Activated CD4-positive, alpha-beta T cell treated with anti-CD3 and anti-CD28 coated beads, Interleukin-2, amount 10 ng/mL, durations not matched to agents 24 days and 14 days (primary cell): Measurements from ENCODE around the gene SIPA1. TPM values are rescaled to one million over a fixed set of nuclear protein-coding genes. Genes with fewer than 3 reads are reported as not detected.
A peak's percentile ranks its signal among the peaks of the same experiment; 100 is the strongest.

Experiments
- DNase-seq: peaks from one replicate; pipeline ENCODE4 v3.0.0; 2022
- H3K27ac Mint-ChIP-seq: one replicate; pipeline ENCODE4 v1.8.0; 2022; ENCODE audit warnings: mild to moderate bottlenecking, mixed read lengths
- H3K27me3 Mint-ChIP-seq: one replicate; pipeline ENCODE4 v1.8.0; 2022; ENCODE audit warnings: mixed read lengths
- H3K36me3 Mint-ChIP-seq: one replicate; pipeline ENCODE4 v1.8.0; 2022; ENCODE audit warnings: low read depth, mild to moderate bottlenecking, mixed read lengths
- H3K4me1 Mint-ChIP-seq: one replicate; pipeline ENCODE4 v1.8.0; 2021; ENCODE audit warnings: mixed read lengths
- H3K4me3 Mint-ChIP-seq: one replicate; pipeline ENCODE4 v1.8.0; 2022; ENCODE audit warnings: mild to moderate bottlenecking, moderate library complexity, mixed read lengths
- H3K9me3 Mint-ChIP-seq: one replicate; pipeline ENCODE4 v1.8.0; 2021; ENCODE audit warnings: mixed read lengths
- intact Hi-C: fragments of 100-400 bp; cut with micrococcal nuclease; formaldehyde crosslinking; loops from one replicate; pipeline ENCODE4 v1.15.1; 2023
- total RNA-seq: library from RNA; stranded (reverse); gene quantifications from 2 replicates; pipeline ENCODE4 v1.2.3, GENCODE V29; 2022

The SIPA1 gene
- total RNA-seq, 1 donor from 2014 or later: 118 TPM

DNA sequence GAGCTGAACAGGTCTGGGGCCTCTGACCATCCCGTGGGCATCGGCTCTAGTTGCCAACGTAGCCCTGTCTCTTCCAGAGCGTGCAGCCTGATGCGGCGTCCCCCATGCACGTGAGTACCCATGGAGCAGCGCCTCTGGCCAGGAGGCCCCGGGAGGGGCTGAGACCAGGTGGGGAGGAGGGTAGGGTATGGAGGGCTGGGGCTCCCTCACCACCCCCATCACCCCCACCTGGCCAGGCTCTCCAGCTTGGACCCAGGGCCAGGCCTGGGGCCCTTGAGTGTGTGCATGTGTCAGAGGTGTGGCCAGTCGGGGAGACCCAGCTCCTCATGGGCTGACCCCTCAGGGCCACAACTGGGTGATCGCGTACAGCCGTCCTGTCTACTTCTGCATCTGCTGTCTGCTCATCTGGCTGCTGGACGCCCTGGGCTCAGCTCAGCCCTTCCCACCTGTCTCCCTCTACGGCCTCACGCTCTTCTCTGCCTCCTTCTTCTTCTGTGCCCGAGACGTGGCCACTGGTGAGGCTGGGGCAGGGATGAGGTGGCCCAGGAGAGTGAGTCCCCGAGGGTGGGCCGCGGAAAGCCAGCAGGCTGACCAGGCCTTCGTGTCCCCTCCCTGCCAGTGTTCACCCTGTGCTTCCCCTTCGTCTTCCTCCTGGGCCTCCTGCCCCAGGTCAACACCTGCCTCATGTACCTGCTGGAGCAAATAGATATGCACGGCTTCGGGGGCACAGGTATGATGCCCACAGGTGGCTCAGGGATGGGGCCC lies 13.9 kb upstream of the SIPA1 start:
- peaks cover 54% of the 10 kb centered on the region for H3K36me3 Mint-ChIP-seq
- H3K4me1 Mint-ChIP-seq: peaks cover 2% of the 10 kb centered on the region
- H3K27me3 Mint-ChIP-seq: no peaks in the 10 kb centered on the region
- no peak for DNase-seq
- no peak overlapping the region for H3K27ac Mint-ChIP-seq
- intact Hi-C loops: no loop called here
- H3K9me3 Mint-ChIP-seq: no peaks in the 10 kb centered on the region
- H3K4me3 Mint-ChIP-seq: no peak overlapping the region

DNA sequence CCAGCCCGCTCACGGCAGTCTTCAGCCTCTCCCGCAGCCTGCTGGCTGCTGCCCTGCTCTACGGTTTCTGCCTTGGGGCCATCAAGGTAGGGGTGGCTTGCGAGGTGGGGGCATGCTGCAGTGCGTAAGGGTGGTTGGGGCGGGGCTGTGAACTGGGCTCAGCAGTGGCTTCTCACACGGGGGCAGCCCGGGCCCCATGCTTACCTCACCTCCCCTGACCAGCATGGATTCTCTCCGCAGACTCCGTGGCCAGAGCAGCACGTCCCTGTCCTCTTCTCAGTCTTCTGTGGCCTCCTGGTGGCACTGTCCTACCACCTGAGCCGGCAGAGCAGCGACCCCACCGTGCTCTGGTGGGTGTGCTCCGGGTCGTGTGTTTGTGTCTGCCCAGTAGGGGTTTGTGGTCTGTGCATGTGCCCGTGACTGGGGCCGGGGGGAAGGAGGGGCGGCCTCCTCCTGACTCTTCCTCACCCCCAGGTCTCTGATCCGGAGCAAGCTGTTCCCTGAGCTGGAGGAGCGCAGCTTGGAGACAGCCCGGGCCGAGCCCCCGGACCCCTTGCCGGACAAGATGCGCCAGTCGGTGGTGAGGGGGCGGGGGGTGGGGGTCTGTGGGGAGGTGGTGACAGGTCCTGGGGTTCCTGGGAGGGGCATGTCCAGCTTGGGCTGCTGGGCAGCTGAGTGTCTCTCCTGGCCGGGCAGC lies 12.8 kb upstream of the SIPA1 start:
- no peak overlapping the region for H3K4me3 Mint-ChIP-seq
- peaks cover 2% of the 10 kb centered on the region for H3K4me1 Mint-ChIP-seq
- no peak for DNase-seq
- intact Hi-C loops: no loop called here
- no peaks in the 10 kb centered on the region for H3K27me3 Mint-ChIP-seq
- peaks cover 53% of the 10 kb centered on the region for H3K36me3 Mint-ChIP-seq
- no peaks in the 10 kb centered on the region for H3K9me3 Mint-ChIP-seq
- H3K27ac Mint-ChIP-seq: peak overlapping the region; percentile 25

DNA sequence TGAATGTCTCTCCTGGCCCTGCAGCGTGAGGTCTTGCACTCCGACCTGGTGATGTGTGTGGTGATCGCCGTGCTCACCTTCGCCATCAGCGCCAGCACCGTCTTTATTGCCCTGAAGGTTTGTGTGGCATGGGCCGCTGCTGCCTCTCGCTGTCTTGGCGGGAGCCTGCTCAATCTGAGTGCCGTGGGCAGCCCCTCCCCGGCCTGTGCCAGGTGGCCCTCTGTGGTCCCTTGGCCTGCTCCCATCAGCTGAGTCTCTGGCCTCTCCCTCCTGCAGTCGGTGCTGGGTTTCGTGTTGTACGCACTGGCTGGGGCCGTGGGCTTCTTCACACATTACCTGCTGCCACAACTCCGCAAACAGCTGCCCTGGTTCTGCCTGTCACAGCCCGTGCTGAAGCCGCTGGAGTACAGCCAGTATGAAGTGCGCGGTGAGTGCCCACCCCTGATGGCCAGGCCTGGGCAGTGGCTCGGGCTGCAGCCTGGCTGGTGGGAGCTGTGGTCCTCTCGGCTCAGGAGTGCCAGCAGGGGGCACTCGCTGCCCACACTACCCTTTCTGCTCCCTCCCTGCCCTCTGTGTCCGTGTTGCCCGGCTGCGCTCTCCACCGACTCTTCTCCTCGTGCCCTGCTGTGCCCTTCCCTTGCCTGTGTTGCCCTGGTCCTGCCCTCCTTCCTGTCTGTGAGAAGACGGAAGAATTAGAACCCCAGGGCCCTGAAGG lies 12.1 kb upstream of the SIPA1 start:
- Mint-ChIP-seq H3K4me1 (peaks cover 2% of the 10 kb centered on the region), H3K27ac (no peak overlapping the region), H3K4me3 (no peak overlapping the region), H3K27me3 (no peaks in the 10 kb centered on the region), H3K9me3 (no peaks in the 10 kb centered on the region), H3K36me3 (peaks cover 60% of the 10 kb centered on the region)
- DNase-seq: peak; percentile 85
- intact Hi-C loops: no loop called here

- Mint-ChIP-seq H3K27ac (no peak overlapping the region), H3K9me3 (no peaks in the 10 kb centered on the region), H3K27me3 (no peaks in the 10 kb centered on the region), H3K4me3 (no peak overlapping the region), H3K4me1 (no peaks in the 10 kb centered on the region), H3K36me3 (peaks cover 59% of the 10 kb centered on the region)
- DNase-seq: no peak
- intact Hi-C loops: no loop called here
These were observed 10.7 kb upstream of the SIPA1 start for GRCh38 chr11:65627202-65627601.

DNA sequence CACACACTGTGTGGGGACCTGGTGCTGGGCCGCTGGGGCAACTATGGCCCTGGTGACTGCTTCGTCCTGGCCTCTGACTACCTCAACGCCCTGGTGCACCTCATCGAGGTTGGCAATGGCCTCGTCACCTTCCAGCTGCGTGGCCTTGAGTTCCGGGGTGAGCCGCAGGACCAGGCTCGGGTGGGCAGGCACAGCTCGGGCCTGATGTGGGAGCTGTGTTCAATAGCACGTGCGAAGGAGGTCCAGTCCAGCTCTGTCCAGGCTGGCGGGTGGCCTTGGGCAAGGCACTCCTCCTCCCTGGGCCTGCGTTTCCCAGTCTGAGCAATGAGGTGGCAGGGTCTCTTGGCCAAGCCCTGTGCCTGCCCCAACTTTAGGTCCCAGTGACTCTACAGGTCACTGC lies 8.3 kb upstream of the SIPA1 start:
- DNase-seq: no peak
- Mint-ChIP-seq H3K27ac (no peak overlapping the region), H3K36me3 (peaks cover 50% of the 10 kb centered on the region), H3K4me1 (peaks cover 4% of the 10 kb centered on the region), H3K9me3 (no peaks in the 10 kb centered on the region), H3K4me3 (no peak overlapping the region), H3K27me3 (no peaks in the 10 kb centered on the region)
- intact Hi-C loops: no loop called here

DNA sequence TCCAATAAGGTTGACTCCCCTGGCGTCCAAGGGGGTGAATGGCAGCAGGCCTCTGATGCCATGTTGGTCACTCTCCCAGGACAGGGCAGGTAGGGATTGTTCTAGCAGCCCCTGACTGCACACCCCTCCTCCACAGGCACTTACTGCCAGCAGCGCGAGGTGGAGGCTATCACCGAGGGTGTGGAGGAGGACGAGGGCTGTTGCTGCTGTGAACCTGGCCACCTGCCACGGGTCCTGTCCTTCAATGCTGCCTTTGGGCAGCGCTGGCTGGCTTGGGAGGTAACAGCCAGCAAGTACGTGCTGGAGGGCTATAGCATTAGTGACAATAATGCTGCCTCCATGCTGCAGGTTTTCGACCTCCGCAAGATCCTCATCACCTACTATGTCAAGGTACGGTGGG lies 7.7 kb upstream of the SIPA1 start:
- H3K36me3 Mint-ChIP-seq: peaks cover 51% of the 10 kb centered on the region
- no peak overlapping the region for H3K27ac Mint-ChIP-seq
- intact Hi-C loops: no loop called here
- H3K4me3 Mint-ChIP-seq: no peak overlapping the region
- DNase-seq: no peak
- H3K4me1 Mint-ChIP-seq: peaks cover 6% of the 10 kb centered on the region
- no peaks in the 10 kb centered on the region for H3K27me3 Mint-ChIP-seq
- no peaks in the 10 kb centered on the region for H3K9me3 Mint-ChIP-seq

DNA sequence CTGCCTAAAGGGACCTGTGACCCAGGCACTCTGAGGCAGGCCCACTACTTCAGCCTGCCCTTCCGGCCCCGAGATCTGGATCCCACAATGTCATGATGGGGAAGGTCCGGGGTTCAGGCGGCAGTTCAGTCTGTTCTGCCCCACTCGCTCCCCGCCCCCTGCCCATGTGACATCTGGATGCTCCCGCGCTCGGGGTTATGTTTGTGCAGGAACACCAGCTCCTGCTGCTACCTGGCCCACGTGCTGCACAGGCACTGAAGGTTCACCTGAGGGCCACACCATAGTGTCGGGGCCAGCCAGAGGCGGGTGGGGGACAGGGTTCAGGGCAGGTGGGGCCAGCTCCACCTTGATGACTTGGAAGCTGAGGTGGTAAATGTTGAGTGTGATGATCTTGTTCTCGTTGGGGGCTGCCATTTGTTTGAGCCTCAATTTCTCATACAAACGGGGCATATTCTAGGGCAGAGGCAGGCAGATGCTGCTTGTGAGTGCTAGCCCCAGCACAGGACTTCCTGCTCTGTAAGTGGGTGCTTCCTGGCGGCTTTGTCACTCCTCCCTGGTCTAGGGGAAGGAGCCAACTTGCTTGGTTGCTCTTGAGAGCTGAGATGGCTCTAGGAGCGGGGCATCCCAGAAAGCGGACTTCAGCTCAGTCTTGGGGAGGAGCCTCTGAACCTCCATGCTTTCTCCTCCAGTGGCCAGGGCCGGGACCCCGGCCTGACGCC lies 4.4 kb upstream of the SIPA1 start:
- Mint-ChIP-seq H3K27me3 (no peaks in the 10 kb centered on the region), H3K9me3 (no peaks in the 10 kb centered on the region), H3K36me3 (peaks cover 41% of the 10 kb centered on the region), H3K4me1 (peaks cover 16% of the 10 kb centered on the region), H3K4me3 (no peak overlapping the region), H3K27ac (peak overlapping the region; percentile 69)
- peak; percentile 63 for DNase-seq
- intact Hi-C loops: no loop called here

- H3K36me3 Mint-ChIP-seq: peaks cover 37% of the 10 kb centered on the region
- no peak for DNase-seq
- no peaks in the 10 kb centered on the region for H3K27me3 Mint-ChIP-seq
- H3K27ac Mint-ChIP-seq: no peak overlapping the region
- peaks cover 16% of the 10 kb centered on the region for H3K4me1 Mint-ChIP-seq
- intact Hi-C loops: no loop called here
- H3K4me3 Mint-ChIP-seq: no peak overlapping the region
- no peaks in the 10 kb centered on the region for H3K9me3 Mint-ChIP-seq
These were observed 3.8 kb upstream of the SIPA1 start for GRCh38 chr11:65634109-65634436.

GRCh38 chr11:65634440-65634839 lies 3.5 kb upstream of the SIPA1 start:
- Mint-ChIP-seq H3K4me3 (no peak overlapping the region), H3K27me3 (no peaks in the 10 kb centered on the region)

GRCh38 chr11:65634905-65635731 lies 2.8 kb upstream of the SIPA1 start:
- H3K36me3 Mint-ChIP-seq: peaks cover 32% of the 10 kb centered on the region
- no peak overlapping the region for H3K4me3 Mint-ChIP-seq
- no peak overlapping the region for H3K27ac Mint-ChIP-seq

More at GRCh38 chr11:65634440-65634839, 3.5 kb upstream of the SIPA1 start:
- no peak for DNase-seq
- H3K4me1 Mint-ChIP-seq: peaks cover 16% of the 10 kb centered on the region
- no peaks in the 10 kb centered on the region for H3K9me3 Mint-ChIP-seq
- intact Hi-C loops: no loop called here
- no peak overlapping the region for H3K27ac Mint-ChIP-seq
- peaks cover 34% of the 10 kb centered on the region for H3K36me3 Mint-ChIP-seq

DNA sequence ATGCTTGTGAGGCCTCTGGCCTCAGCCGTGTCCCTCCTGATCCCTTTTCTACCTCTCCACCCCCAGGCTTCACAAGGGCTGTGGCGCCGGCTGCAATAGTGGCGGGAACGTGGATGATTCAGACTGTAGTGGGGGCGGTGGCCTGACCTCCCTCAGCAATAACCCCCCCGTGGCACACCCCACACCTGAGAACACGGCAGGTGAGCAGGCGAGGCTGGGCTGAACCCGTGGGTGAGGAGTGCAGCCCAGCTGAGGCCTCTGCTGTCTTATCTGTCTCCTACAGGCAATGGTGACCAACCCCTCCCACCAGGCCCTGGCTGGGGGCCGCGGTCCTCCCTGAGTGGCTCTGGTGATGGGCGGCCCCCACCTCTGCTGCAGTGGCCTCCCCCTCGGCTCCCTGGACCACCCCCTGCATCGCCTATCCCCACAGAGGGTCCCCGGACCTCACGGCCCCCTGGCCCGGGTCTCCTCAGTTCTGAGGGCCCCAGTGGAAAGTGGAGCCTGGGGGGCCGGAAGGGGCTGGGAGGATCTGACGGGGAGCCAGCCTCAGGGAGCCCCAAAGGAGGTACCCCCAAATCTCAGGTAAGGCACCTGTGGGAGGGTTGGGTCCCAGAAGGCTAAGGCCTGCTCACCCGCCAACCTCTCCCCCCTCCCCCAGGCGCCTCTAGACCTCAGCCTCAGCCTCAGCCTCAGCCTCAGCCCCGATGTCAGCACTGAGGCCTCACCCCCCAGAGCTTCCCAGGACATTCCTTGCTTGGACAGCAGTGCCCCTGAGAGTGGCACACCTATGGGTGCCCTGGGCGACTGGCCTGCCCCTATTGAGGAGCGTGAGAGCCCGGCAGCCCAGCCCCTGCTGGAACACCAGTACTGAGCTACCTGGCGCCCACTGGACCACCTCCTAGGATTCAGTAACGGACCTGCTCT lies 1.5 kb upstream of the SIPA1 start:
- Mint-ChIP-seq H3K27ac (peak overlapping the region; percentile 60), H3K4me1 (peaks cover 24% of the 10 kb centered on the region), H3K4me3 (peak overlapping the region; percentile 23), H3K27me3 (no peaks in the 10 kb centered on the region), H3K9me3 (no peaks in the 10 kb centered on the region), H3K36me3 (peaks cover 27% of the 10 kb centered on the region)
- intact Hi-C loops: no loop called here
- no peak for DNase-seq

More at GRCh38 chr11:65634905-65635731, 2.8 kb upstream of the SIPA1 start:
- intact Hi-C loops: no loop called here
- no peak for DNase-seq
- no peaks in the 10 kb centered on the region for H3K27me3 Mint-ChIP-seq
- H3K9me3 Mint-ChIP-seq: no peaks in the 10 kb centered on the region
- peaks cover 23% of the 10 kb centered on the region for H3K4me1 Mint-ChIP-seq

GRCh38 chr11:65637032-65637557 lies 806 bp upstream of the SIPA1 start:
- peaks cover 27% of the 10 kb centered on the region for H3K36me3 Mint-ChIP-seq
- no peak for DNase-seq
- intact Hi-C loops: no loop called here
- peaks cover 31% of the 10 kb centered on the region for H3K4me1 Mint-ChIP-seq
- peak overlapping the region; percentile 60 for H3K27ac Mint-ChIP-seq
- H3K4me3 Mint-ChIP-seq: peak overlapping the region; percentile 84
- no peaks in the 10 kb centered on the region for H3K27me3 Mint-ChIP-seq
- H3K9me3 Mint-ChIP-seq: no peaks in the 10 kb centered on the region
